Esophagus squamous epithelium (tissue), 4 donors: ENCODE measurements around the gene RFC5.

Experiments used
- CTCF ChIP-seq, 6 experiments: fragments of 450-650 bp in 4 of 6; fragments of 200-600 bp in 2 of 6; sonication (generic) in 2 of 6; IDR thresholded peaks; one replicate each; pipeline ENCODE4 v1.5.1; 2016 to 2019; ENCODE audit warnings: antibody characterized with exemption in 6 of 6, mild to moderate bottlenecking in 4 of 6, moderate library complexity in 4 of 6
- POLR2A ChIP-seq, 4 donors: fragments of 450-650 bp; IDR thresholded peaks; one replicate each; pipeline ENCODE4 v1.6.1; 2017; ENCODE audit warnings: antibody characterized with exemption in 4 of 4, mild to moderate bottlenecking in 4 of 4, moderate library complexity in 3 of 4

GRCh38 chr12:118055144-118055557 lies 38.6 kb downstream of the RFC5 start:
- TF ChIP-seq POLR2A (IDR thresholded peaks at IDR 0.05) (no peak), CTCF (IDR thresholded peaks at IDR 0.05) (peak in 5 of 6 experiments; percentile 23 to 62 (median 49))
